Rectal smooth muscle tissue (tissue), 1 donor: ENCODE measurements around the gene NOP56.

Experiments used
- H3K27ac ChIP-seq: one replicate; pipeline ENCODE4 v1.7.0; 2013; ENCODE audit warnings: low read depth, low read length, inconsistent platforms
- H3K27me3 ChIP-seq: one replicate; pipeline ENCODE4 v1.7.0; 2013; ENCODE audit warnings: low read length; ENCODE audit not compliant: control insufficient read depth, insufficient read depth
- H3K36me3 ChIP-seq: one replicate; pipeline ENCODE4 v1.7.0; 2013; ENCODE audit warnings: low read length; ENCODE audit not compliant: control insufficient read depth, insufficient read depth
- H3K4me1 ChIP-seq: one replicate; pipeline ENCODE4 v1.7.0; 2013; ENCODE audit warnings: low read length; ENCODE audit not compliant: control insufficient read depth, insufficient read depth
- H3K4me3 ChIP-seq: one replicate; pipeline ENCODE4 v1.7.0; 2013; ENCODE audit warnings: low read length
- H3K9ac ChIP-seq: one replicate; pipeline ENCODE4 v1.7.0; 2013; ENCODE audit warnings: low read length

The NOP56 gene, protein sequence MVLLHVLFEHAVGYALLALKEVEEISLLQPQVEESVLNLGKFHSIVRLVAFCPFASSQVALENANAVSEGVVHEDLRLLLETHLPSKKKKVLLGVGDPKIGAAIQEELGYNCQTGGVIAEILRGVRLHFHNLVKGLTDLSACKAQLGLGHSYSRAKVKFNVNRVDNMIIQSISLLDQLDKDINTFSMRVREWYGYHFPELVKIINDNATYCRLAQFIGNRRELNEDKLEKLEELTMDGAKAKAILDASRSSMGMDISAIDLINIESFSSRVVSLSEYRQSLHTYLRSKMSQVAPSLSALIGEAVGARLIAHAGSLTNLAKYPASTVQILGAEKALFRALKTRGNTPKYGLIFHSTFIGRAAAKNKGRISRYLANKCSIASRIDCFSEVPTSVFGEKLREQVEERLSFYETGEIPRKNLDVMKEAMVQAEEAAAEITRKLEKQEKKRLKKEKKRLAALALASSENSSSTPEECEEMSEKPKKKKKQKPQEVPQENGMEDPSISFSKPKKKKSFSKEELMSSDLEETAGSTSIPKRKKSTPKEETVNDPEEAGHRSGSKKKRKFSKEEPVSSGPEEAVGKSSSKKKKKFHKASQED

DNA sequence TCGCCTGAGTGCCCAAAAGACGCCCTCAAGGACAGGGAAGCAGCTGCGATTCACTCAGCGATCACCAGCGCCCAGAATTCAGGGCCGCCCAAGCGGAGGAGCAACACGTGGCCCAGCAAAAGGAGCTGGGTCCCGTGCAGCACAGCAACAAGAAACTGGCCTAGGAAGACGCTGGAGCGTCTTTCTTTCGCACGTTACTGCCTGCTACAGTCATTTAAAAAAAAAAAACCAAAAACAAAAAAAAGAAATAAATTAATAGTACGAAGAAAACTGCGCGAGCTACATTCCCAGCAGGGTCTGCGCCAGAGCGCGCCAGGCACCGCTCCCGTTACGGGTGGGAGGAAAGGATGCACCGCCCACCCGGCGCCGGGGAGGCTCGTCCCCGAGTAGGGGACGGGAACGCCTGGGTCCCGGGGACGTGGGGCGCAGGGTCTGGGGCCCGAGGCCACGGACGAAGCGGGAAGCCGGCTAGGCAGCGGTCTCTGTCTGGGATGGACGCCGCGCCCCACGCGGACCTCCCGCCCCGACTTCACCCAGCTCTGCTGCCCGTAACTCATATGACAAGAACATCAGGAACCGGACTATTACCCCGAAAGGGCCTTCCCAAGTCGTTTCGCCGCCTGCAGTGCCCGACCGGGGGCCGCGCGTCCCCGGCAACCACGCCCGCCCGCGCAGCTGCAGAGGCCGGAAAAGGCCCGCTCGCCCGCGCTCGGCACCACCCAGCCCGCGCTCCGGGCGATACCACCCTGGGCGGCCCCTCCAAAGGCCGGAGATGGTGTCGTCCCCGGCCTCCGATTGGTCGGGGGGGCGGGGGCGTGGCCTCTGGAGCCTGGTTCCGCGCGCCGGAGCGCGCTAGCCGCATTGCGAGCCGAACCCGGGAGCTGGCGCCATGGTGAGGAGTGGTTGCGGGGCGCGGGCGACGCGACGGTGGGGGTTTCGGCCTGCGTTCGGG, at the start of gene NOP56:
Gene NOP56, plus strand, starts transcription at position 861 of the 952 bp plus-strand sequence. Its CDS starts 29 bp downstream, at position 890.
- Histone ChIP-seq H3K27ac (peak within 1 kb of the TSS; percentile 78), H3K27me3 (no peaks in the 10 kb centered on the region), H3K36me3 (peaks cover 32% of the 10 kb centered on the region), H3K9ac (peak within 1 kb of the TSS; percentile 91), H3K4me1 (peaks cover 12% of the 10 kb centered on the region), H3K4me3 (peak within 1 kb of the TSS; percentile 96)

DNA sequence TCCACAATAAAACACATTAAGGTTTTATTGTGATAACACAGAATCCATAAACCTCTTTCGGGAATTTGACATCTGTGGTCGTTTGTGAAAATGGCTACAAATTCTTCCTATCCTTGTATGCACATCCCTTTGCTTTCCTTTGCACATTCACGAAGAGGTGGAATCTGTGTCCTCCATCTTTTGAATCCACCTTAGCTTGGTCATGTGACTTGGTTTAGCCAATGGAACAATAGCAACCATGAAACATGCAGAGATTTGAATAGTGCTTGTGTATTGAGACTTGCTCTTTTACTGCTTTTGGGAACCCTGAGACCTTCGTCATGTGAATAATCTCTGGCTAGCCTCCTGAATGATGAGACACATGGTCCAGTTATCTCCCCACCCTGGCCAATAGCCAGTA, 49.7 kb upstream of the NOP56 start:
- Histone ChIP-seq H3K9ac (no peak overlapping the region), H3K27ac (no peak overlapping the region), H3K27me3 (no peaks in the 10 kb centered on the region), H3K4me3 (no peak overlapping the region), H3K4me1 (no peaks in the 10 kb centered on the region), H3K36me3 (no peaks in the 10 kb centered on the region)

DNA sequence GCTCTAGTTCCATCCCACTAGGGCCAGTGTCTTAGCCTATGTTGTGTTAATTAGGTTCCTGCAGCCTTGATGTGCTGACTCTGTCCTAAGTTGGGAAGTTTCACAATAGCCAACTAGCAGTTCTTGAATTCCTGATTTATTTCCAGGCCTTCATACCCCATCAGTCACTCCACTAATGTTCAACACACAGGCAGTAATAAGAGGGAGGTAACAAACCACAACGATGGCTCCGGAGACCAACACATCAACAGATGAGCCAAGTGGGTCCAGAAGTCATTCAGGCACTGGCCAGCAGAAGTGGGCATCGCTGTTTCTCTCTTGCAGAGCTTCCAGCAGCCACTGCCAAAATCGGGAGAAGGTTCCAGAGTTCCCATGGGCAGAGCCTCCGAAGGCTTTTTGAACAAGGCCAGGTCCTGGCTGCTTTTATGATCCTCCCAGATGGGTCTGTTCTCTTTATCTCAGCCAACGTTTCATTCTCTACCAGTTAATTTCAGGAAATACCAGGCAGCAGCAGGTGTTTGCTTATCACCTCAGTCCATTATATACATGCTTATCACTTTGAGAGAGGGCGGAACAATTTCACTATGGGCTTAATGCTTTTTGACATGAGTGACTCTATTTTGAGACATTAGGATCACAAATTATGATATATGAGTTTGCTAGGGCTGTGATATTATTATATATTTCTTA, 48.5 kb upstream of the NOP56 start:
- no peaks in the 10 kb centered on the region for H3K4me1 ChIP-seq
- no peak overlapping the region for H3K4me3 ChIP-seq
- H3K27ac ChIP-seq, result no peak overlapping the region
- H3K36me3 ChIP-seq, result no peaks in the 10 kb centered on the region
- no peak overlapping the region for H3K9ac ChIP-seq
- H3K27me3 ChIP-seq, result no peaks in the 10 kb centered on the region

DNA sequence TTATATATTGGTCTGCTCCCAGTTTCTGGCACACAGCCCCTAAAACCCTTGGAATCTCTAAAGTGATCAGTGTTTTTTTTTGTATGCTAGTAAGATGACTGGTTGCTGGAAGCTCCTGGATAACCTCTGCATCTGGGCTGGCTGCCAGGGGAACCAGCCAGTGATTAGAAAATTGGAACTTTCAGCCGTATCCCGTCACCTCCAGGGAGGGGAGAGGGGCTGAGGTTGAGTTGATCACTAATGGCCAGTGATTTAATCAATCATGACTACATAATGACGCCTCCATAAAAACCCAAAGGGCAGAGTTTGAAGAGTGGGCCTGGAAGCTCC, 48.0 kb upstream of the NOP56 start:
- H3K27me3 ChIP-seq, result no peaks in the 10 kb centered on the region
- H3K4me3 ChIP-seq, result no peak overlapping the region
- H3K4me1 ChIP-seq, result no peaks in the 10 kb centered on the region
- no peak overlapping the region for H3K9ac ChIP-seq
- no peaks in the 10 kb centered on the region for H3K36me3 ChIP-seq
- H3K27ac ChIP-seq, result no peak overlapping the region

DNA sequence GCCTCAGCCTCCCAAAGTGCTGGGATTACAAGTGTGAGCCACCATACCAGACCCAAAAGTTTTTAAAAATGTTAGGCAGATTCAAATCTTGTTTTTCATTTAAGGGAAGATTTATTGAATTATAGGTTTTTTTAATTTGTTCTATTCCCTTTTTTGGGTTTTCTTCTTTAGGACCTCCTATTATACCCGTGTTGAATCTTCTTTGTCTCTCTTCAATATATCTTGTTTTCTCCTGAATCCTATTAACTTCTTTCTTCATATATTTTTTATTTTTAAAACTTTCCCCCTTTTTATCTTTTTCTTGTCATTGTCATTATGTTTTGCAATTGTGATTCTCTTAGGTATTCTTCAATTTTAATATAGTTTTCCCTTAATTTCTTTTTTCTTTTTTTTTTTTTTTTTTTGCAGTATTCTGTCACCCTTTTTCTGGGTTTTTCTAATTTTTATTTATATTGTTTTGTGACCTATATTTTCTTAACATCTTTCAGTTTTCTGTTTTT, 45.9 kb upstream of the NOP56 start:
- no peak overlapping the region for H3K27ac ChIP-seq
- no peaks in the 10 kb centered on the region for H3K36me3 ChIP-seq
- no peak overlapping the region for H3K4me3 ChIP-seq
- H3K4me1 ChIP-seq, result no peaks in the 10 kb centered on the region
- H3K9ac ChIP-seq, result no peak overlapping the region
- no peaks in the 10 kb centered on the region for H3K27me3 ChIP-seq

DNA sequence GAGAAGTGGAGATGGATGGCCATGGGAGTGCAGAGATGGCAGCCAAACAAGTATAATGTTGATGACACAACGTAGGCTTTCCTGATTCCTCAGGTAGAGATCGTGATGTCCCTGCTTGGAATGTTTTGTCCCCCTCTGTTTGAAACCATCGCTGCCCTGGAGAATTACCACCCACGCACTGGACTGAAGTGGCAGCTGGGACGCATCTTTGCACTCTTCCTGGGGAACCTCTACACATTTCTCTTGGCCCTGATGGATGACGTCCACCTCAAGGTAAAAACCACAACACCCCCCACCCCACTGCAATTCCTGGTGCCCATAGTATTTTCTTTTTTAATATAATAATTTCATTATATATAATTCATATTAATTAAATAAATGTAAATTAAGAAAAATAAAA, 42.1 kb upstream of the NOP56 start:
- H3K9ac ChIP-seq, result no peak overlapping the region
- no peak overlapping the region for H3K27ac ChIP-seq
- H3K27me3 ChIP-seq, result no peaks in the 10 kb centered on the region
- H3K36me3 ChIP-seq, result no peaks in the 10 kb centered on the region
- H3K4me1 ChIP-seq, result no peaks in the 10 kb centered on the region
- H3K4me3 ChIP-seq, result no peak overlapping the region

DNA sequence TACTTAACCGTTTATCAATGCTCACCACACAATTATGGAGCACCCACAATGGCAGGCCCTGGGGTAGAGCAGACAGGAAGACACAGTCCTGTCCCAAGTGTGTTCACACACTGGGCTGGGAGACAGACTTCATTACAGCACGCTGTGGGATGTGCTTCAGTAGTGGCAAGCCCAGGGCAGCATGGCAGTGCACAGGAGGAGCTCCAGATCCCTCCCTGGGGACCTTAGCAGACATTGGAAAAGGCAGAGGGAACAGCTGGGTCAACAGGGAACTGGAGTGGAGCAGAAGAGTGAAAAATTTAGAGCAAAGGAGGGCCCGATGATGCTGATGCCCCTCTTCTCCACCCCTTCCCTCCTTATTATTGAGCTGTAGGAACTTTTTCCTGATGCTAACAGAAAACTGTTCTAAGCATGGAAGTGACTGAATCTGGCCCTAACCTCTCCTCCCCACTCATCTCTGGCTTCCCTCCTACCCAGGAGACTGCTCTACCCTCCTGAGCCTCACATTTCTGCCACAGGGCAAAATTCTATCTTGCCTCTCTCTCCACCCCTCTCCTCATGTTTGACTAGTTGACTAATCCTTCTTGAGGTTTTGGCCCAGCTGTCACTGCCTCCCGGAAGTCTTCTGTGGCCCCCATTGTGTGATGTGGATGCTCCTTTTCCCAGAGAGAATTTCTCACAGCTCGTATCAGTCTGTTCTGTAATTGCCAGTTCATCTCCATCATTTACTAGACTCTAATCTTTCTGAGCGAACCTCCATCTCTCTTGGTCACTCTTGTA, 41.3 kb upstream of the NOP56 start:
- no peak overlapping the region for H3K4me3 ChIP-seq
- H3K27me3 ChIP-seq, result no peaks in the 10 kb centered on the region
- no peak overlapping the region for H3K9ac ChIP-seq
- H3K4me1 ChIP-seq, result no peaks in the 10 kb centered on the region
- no peak overlapping the region for H3K27ac ChIP-seq
- H3K36me3 ChIP-seq, result no peaks in the 10 kb centered on the region

DNA sequence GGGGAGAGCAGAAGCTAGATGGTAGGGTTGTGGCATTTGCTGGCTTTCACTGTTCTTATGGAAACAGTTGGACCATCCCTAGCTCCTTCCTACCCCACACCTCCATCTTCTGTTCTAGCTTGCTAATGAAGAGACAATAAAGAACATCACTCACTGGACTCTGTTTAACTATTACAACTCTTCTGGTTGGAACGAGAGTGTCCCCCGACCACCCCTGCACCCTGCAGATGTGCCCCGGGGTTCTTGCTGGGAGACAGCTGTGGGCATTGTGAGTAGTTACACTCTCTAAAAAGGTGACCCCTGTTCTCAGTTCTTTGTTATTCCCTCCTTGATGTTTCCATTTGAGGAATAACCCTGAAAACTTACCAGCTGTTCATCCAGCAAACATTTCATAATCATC, 40.4 kb upstream of the NOP56 start:
- Histone ChIP-seq H3K9ac (no peak overlapping the region), H3K36me3 (no peaks in the 10 kb centered on the region), H3K27me3 (no peaks in the 10 kb centered on the region), H3K27ac (no peak overlapping the region), H3K4me3 (no peak overlapping the region), H3K4me1 (no peaks in the 10 kb centered on the region)

DNA sequence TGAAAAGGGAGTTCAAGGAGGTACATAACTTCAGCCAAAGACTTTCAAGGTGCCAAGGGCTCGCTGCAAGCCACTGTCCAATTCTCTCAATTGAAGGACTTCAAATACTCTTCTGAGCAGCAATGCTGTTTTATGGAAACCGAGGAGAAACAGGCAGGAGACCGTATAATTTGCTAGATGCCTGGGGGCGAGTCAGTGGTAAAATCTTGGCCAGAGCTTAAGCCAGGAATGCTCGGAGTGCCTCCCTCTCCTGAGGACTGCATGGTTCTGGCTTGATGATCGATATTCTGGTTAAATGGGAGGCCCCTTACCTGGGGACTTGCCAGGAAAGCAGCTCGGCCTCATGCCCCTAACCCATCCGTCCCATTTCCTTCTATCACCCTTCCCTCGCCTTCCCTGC, 35.8 kb upstream of the NOP56 start:
- no peak overlapping the region for H3K27ac ChIP-seq
- H3K27me3 ChIP-seq, result no peaks in the 10 kb centered on the region
- H3K9ac ChIP-seq, result no peak overlapping the region
- H3K4me3 ChIP-seq, result no peak overlapping the region
- H3K36me3 ChIP-seq, result no peaks in the 10 kb centered on the region
- H3K4me1 ChIP-seq, result no peaks in the 10 kb centered on the region

DNA sequence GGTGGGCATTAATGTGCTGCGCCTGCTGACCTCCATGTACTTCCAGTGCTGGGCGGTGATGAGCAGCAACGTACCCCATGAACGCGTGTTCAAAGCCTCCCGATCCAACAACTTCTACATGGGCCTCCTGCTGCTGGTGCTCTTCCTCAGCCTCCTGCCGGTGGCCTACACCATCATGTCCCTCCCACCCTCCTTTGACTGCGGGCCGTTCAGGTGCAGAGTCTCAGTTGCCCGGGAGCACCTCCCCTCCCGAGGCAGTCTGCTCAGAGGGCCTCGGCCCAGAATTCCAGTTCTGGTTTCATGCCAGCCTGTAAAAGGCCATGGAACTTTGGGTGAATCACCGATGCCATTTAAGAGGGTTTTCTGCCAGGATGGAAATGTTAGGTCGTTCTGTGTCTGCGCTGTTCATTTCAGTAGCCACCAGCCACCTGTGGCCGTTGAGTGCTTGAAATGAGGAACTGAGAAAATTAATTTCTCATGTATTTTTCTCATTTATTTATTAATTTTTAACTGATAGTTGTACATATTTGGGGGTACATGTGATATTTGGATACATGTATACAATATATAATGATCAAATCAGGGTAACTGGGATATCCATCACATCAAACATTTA, 35.2 kb upstream of the NOP56 start:
- no peaks in the 10 kb centered on the region for H3K36me3 ChIP-seq
- H3K9ac ChIP-seq, result no peak overlapping the region
- H3K27me3 ChIP-seq, result no peaks in the 10 kb centered on the region
- H3K4me3 ChIP-seq, result no peak overlapping the region
- H3K4me1 ChIP-seq, result no peaks in the 10 kb centered on the region
- H3K27ac ChIP-seq, result no peak overlapping the region

DNA sequence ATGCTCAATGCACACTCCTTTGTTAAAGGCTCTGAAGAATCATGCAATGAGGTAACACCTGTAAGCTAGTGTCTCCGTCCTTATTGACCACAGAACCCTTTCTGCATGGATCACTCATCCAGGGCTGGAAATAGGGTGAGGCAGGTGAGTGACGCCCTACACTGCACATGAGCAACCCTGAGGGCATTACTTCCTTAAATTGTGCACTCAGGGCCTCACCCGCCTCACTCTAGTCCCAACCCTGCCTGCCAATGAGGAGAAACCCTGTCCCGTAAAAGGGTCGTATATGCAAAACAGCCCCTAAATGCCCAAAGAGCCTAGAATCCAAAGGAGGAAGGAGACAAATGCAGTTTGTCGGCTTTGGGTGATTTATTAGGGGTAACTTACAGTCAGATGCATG, 33.6 kb upstream of the NOP56 start:
- Histone ChIP-seq H3K4me3 (no peak overlapping the region), H3K4me1 (no peaks in the 10 kb centered on the region), H3K27ac (no peak overlapping the region), H3K27me3 (no peaks in the 10 kb centered on the region), H3K36me3 (no peaks in the 10 kb centered on the region), H3K9ac (no peak overlapping the region)
